Peyer's patch (tissue), 4 donors: ENCODE data around the gene IL5RA. TPM values are rescaled to one million over a fixed set of nuclear protein-coding genes. Genes with fewer than 3 reads are reported as not detected.

Experiments
- DNase-seq, 3 donors: peaks; one replicate each; pipeline ENCODE4 v3.0.0-alpha.2; 2017 to 2019
- H3K27ac ChIP-seq, 4 donors: fragments of 200-600 bp; sonication (generic); one replicate each; pipeline ENCODE4 v1.5.1; 2016 to 2019
- H3K27me3 ChIP-seq, 2 donors: fragments of 200-600 bp; sonication (generic); one replicate each; pipeline ENCODE4 v1.5.1; 2019
- H3K36me3 ChIP-seq, 3 donors: fragments of 200-600 bp; sonication (generic); one replicate each; pipeline ENCODE4 v1.5.1; 2016 to 2019
- H3K4me1 ChIP-seq, 4 donors: fragments of 200-600 bp; sonication (generic); one replicate each; pipeline ENCODE4 v1.5.1; 2016 to 2019
- H3K4me3 ChIP-seq, 4 donors: fragments of 200-600 bp; sonication (generic); 1 replicate in 3 of 4; 2 replicates in 1 of 4; pipeline ENCODE4 v1.5.1; 2016 to 2019; ENCODE audit warnings: mild to moderate bottlenecking in 1 of 4
- H3K9me3 ChIP-seq, 4 donors: fragments of 200-600 bp; sonication (generic); one replicate each; pipeline ENCODE4 v1.5.1; 2016 to 2019; ENCODE audit warnings: mild to moderate bottlenecking in 1 of 4
- POLR2A ChIP-seq, 2 donors: fragments of 450-650 bp; IDR thresholded peaks; one replicate each; pipeline ENCODE4 v1.5.1; 2017; ENCODE audit warnings: antibody characterized with exemption in 2 of 2, mild to moderate bottlenecking in 2 of 2, moderate library complexity in 2 of 2
- total RNA-seq, 4 donors: library from RNA; depleted of rRNA; stranded (reverse); fragments of >200 nt; gene quantifications; one replicate each; pipeline ENCODE4 v1.1.0, GENCODE V29; 2016
- TF ChIP-seq, protein P1 (sequence below), 6 experiments: fragments of 450-650 bp in 4 of 6; fragments of 200-600 bp in 2 of 6; sonication (generic) in 1 of 6; IDR thresholded peaks; one replicate each; pipeline ENCODE4 v1.5.1; 2017 to 2019; ENCODE audit warnings: antibody characterized with exemption in 6 of 6, mild to moderate bottlenecking in 3 of 6, moderate library complexity in 1 of 6

IL5RA gene
- total RNA-seq, 4 donors from 2014 or later = 2.1 TPM; not detected in 3

DNA sequence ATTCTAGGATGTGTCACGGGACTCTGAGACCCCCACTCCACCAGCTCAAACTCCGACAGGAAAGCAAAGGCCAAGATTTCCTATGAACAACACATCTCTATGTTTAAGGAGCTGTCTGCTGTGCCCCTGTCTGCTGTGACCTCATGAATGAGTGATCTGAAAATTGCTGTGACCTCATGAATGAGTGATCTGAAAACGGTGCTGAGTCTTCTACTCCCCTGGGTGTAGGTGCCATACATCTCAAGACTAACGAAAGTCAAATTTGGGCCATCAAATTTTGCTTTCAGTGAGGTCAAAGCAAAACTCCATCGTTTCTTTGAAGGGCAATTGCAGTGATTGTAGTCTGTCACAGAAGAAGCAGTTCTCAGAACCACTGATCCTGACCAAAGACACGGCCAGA, 24.4 kb downstream of the IL5RA start:
- no peaks in the 10 kb centered on the region for H3K36me3 ChIP-seq
- no peaks in the 10 kb centered on the region for H3K27me3 ChIP-seq
- DNase-seq = no peak
- H3K9me3 ChIP-seq = no peaks in the 10 kb centered on the region
- no peak overlapping the region for H3K27ac ChIP-seq
- TF ChIP-seq POLR2A (IDR thresholded peaks at IDR 0.05) = no peak
- TF ChIP-seq, protein P1, sequence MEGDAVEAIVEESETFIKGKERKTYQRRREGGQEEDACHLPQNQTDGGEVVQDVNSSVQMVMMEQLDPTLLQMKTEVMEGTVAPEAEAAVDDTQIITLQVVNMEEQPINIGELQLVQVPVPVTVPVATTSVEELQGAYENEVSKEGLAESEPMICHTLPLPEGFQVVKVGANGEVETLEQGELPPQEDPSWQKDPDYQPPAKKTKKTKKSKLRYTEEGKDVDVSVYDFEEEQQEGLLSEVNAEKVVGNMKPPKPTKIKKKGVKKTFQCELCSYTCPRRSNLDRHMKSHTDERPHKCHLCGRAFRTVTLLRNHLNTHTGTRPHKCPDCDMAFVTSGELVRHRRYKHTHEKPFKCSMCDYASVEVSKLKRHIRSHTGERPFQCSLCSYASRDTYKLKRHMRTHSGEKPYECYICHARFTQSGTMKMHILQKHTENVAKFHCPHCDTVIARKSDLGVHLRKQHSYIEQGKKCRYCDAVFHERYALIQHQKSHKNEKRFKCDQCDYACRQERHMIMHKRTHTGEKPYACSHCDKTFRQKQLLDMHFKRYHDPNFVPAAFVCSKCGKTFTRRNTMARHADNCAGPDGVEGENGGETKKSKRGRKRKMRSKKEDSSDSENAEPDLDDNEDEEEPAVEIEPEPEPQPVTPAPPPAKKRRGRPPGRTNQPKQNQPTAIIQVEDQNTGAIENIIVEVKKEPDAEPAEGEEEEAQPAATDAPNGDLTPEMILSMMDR (IDR thresholded peaks at IDR 0.05) = no peak
- H3K4me1 ChIP-seq = no peaks in the 10 kb centered on the region
- no peak overlapping the region for H3K4me3 ChIP-seq

DNA sequence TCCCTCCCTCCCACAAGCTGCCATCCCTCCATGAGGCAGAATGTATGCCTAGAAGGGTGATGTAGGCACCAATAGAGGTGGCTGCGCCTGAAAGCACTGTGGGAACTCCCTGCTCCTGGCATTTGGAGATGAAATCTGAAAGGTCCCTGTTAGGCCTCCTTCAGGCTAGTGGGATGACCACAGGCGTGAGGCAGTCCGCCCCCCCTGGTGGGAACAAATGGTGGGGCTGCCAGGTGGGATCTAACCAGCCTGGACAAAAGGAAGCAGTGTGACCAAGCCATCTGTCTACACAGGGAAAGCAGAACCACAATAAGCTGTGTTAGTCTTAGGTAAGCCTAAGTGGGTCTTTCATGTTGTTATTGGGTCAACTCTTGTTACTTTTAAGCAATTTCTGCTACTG, 25.3 kb downstream of the IL5RA start:
- no peak overlapping the region for H3K4me3 ChIP-seq
- no peaks in the 10 kb centered on the region for H3K36me3 ChIP-seq
- DNase-seq = no peak
- no peaks in the 10 kb centered on the region for H3K9me3 ChIP-seq
- H3K4me1 ChIP-seq = no peaks in the 10 kb centered on the region
- H3K27ac ChIP-seq = no peak overlapping the region
- H3K27me3 ChIP-seq = no peaks in the 10 kb centered on the region
- no peak for TF ChIP-seq POLR2A (IDR thresholded peaks at IDR 0.05)
- TF ChIP-seq, protein P1 (IDR thresholded peaks at IDR 0.05) = no peak

DNA sequence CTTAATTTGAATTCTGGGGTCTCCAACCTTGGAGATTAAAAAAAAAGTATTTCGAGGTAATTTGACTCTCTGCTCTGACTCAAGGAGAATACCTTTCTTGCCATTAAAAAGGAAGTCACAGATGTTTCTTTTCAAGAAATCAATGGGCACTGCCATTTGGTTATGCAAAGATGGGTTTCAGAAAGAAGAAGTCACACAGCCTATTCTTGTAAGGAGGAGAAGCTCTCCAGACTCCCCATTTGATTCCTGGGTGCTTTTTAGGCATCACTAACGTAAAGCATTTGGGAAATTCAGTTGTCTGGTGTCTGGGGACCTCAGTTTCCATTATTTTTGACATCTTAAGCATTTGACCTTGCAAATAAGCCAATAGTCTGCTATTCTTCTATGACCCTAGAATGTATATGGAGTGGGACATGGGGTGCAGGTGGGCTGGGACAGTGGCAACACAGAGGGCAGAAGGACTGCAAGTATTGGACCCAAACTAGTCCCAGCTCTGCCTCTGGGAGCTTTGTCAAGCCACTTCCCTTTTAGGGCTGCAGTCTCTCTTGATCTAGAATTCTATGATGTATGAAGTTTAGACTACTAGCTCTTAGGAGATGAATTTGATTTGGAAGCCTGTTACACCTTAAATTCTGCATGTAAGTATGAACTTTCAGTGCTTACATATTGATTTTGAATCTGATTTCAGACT, 27.8 kb downstream of the IL5RA start:
- Histone ChIP-seq H3K4me1 (no peaks in the 10 kb centered on the region), H3K27me3 (no peaks in the 10 kb centered on the region), H3K36me3 (no peaks in the 10 kb centered on the region), H3K4me3 (no peak overlapping the region), H3K9me3 (no peaks in the 10 kb centered on the region), H3K27ac (no peak overlapping the region)
- no peak for TF ChIP-seq POLR2A (IDR thresholded peaks at IDR 0.05)
- TF ChIP-seq, protein P1 (IDR thresholded peaks at IDR 0.05) = no peak
- no peak for DNase-seq

DNA sequence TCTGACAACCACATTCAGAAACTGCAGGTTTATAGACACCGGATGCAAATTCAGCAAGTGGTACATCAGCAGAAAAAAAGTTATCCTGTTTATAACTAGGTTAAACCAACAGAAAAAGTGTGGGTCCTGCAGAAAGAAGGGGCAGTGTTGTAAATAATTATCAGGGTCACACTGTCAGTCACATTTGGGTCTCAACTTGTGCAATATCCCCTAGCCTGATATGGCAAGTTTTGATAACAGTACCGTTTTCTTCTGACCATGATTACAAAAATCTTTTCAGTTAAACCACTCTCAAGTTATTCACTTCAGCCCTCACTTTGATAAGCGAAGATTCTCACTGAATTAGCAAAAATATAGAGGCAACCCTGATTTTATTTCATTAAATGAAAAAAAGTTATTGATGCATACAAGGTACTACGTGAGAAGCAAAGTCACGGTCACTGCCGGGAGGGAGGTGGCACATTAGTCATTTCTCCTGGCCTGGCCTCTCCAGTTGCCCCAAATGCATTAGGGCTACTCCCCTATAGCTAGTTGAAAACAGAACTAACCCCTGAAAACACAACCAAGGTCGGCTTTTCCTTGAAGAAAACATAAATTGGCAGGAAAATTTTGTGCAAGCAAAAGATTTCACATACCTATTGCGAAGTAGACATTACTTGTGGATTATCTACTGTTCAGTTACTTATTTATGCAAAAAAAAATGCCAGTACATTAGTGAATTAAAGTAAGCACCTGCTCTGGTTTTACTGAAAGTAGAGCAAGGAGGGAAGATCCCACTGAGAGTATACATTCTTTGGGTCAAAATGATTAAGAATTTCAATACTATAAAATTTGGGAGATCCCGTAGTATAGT, 28.6 kb downstream of the IL5RA start:
- Histone ChIP-seq H3K27me3 (no peaks in the 10 kb centered on the region), H3K4me3 (no peak overlapping the region), H3K27ac (no peak overlapping the region), H3K36me3 (no peaks in the 10 kb centered on the region), H3K9me3 (no peaks in the 10 kb centered on the region), H3K4me1 (no peaks in the 10 kb centered on the region)
- DNase-seq = no peak
- TF ChIP-seq, protein P1 (IDR thresholded peaks at IDR 0.05) = no peak
- no peak for TF ChIP-seq POLR2A (IDR thresholded peaks at IDR 0.05)

DNA sequence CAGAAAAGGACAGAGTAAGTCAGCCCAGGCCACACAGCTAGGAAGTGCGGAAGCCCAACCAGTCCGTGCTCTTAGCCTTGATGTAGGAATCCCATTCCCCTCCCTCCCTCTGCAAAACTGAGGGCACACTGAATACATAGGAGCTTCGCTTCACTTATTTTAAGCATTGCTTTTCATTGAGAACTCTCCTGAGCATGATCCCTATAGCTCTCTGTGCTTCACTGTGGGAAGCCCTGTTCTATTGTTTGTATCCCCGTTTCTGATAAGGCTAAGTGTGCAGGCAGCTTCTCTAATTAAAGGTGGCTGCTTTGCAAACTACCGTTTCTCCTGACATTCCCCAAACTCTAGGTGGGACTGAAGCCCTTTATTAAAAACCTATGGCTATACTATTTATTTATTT, 29.9 kb downstream of the IL5RA start:
- no peak for DNase-seq
- TF ChIP-seq POLR2A (IDR thresholded peaks at IDR 0.05) = no peak
- TF ChIP-seq, protein P1 (IDR thresholded peaks at IDR 0.05) = no peak
- Histone ChIP-seq H3K9me3 (no peaks in the 10 kb centered on the region), H3K27ac (no peak overlapping the region), H3K4me1 (no peaks in the 10 kb centered on the region), H3K36me3 (no peaks in the 10 kb centered on the region), H3K27me3 (no peaks in the 10 kb centered on the region), H3K4me3 (no peak overlapping the region)
